Endothelial cell of umbilical vein (primary cell): ENCODE measurements around the gene GNAZ. TPM values are rescaled to one million over a fixed set of nuclear protein-coding genes. Genes with fewer than 3 reads are reported as not detected.

Experiments used
- BruUV-seq: library from RNA; stranded (reverse); fragments of 400-500 nt; replicated peaks from 2 replicates; lab custom pipeline; 2021; lab: Mats Ljungman, UMichigan
- CTCF ChIA-PET: fragments of 300-600, 350-600 bp; sonication (Branson Sonifier 250); formaldehyde crosslinking; loops from one replicate; lab custom pipeline; 2021; ENCODE audit warnings: antibody characterized with exemption, inconsistent platforms; lab: Charles Lee
- POLR2A ChIA-PET: fragments of 300-600, 350-600 bp; sonication (Branson Sonifier 250); formaldehyde crosslinking; loops from one replicate; lab custom pipeline; 2021; ENCODE audit warnings: antibody characterized with exemption, inconsistent platforms; lab: Charles Lee
- DNase-seq: peaks from one replicate; pipeline ENCODE4 v3.0.0-alpha.2; 2011; ENCODE audit warnings: low read depth, low spot score
- FAIRE-seq: peaks from 2 replicates; lab custom pipeline; 2011; peaks lifted over from hg19 to GRCh38; lab: Jason Lieb, UNC
- H2AFZ ChIP-seq: 2 replicates; pipeline ENCODE4 v1.6.0; 2012; ENCODE audit warnings: low read depth, low read length, control low read depth, inconsistent platforms
- H3K27ac ChIP-seq: 2 replicates; pipeline ENCODE4 v1.5.1; 2011; ENCODE audit warnings: low read depth, mild to moderate bottlenecking, control low read depth, low read length, moderate library complexity; ENCODE audit not compliant: insufficient read depth
- H3K27me3 ChIP-seq, 2 experiments: 2 replicates each; pipeline versions ENCODE4 v1.6.0 to v1.6.1; 2011; ENCODE audit warnings: low read length in 2 of 2, mixed read lengths in 1 of 2; ENCODE audit not compliant: control insufficient read depth in 2 of 2, insufficient read depth in 2 of 2
- H3K36me3 ChIP-seq, 2 experiments: 2 replicates in 1 of 2; 3 replicates in 1 of 2; pipeline ENCODE4 v1.5.1; 2011; ENCODE audit warnings: low read length in 2 of 2, mild to moderate bottlenecking in 1 of 2, moderate library complexity in 1 of 2; ENCODE audit not compliant: control insufficient read depth in 2 of 2, insufficient read depth in 2 of 2; ENCODE audit errors: extremely low read depth in 1 of 2
- H3K4me1 ChIP-seq: 3 replicates; pipeline ENCODE4 v1.5.1; 2011; ENCODE audit warnings: mild to moderate bottlenecking, low read length; ENCODE audit not compliant: control insufficient read depth, insufficient read depth; ENCODE audit errors: extremely low read depth
- H3K4me2 ChIP-seq: 2 replicates; pipeline ENCODE4 v1.6.1; 2011; ENCODE audit warnings: low read length, control low read depth, mixed read lengths; ENCODE audit not compliant: insufficient read depth
- H3K4me3 ChIP-seq, 3 experiments: fragments of 200-600 bp in 1 of 3; sonication (generic), shearing (Covaris generic) in 1 of 3; replicated peaks in 1 of 3; 2 replicates each; pipeline ENCODE4 v1.5.1; 2011 to 2016; ENCODE audit warnings: control low read depth in 3 of 3, low read length in 3 of 3, mild to moderate bottlenecking in 2 of 3, inconsistent platforms in 1 of 3, low read depth in 1 of 3, moderate library complexity in 1 of 3; ENCODE audit not compliant: insufficient read depth in 1 of 3
- H3K79me2 ChIP-seq: 2 replicates; pipeline ENCODE4 v1.6.0; 2012; ENCODE audit warnings: low read length, inconsistent platforms; ENCODE audit not compliant: control insufficient read depth, insufficient read depth
- H3K9ac ChIP-seq: replicated peaks from 2 replicates; pipeline ENCODE3; 2011; ENCODE audit warnings: low read length, control low read depth; ENCODE audit not compliant: insufficient read depth; ENCODE audit errors: extremely low read depth
- H3K9me1 ChIP-seq: replicated peaks from 3 replicates; pipeline ENCODE4 v1.6.0; 2011; ENCODE audit warnings: mild to moderate bottlenecking, low read length; ENCODE audit not compliant: control insufficient read depth, insufficient read depth; ENCODE audit errors: extremely low read depth
- H3K9me3 ChIP-seq: replicated peaks from 2 replicates; pipeline ENCODE4 v1.5.1; 2012; ENCODE audit warnings: low read length, inconsistent platforms; ENCODE audit not compliant: control insufficient read depth, insufficient read depth
- H4K20me1 ChIP-seq: replicated peaks from 2 replicates; pipeline ENCODE3; 2011; ENCODE audit warnings: mild to moderate bottlenecking, low read length; ENCODE audit not compliant: control insufficient read depth, insufficient read depth; ENCODE audit errors: extremely low read depth
- CTCF ChIP-seq, 2 donors: IDR thresholded peaks; 1 replicate in 1 of 2; 2 replicates in 1 of 2; pipeline ENCODE4 v1.5.1; 2011; ENCODE audit warnings: low read length in 2 of 2, mild to moderate bottlenecking in 2 of 2, moderate library complexity in 2 of 2, control low read depth in 1 of 2, inconsistent platforms in 1 of 2, low read depth in 1 of 2; ENCODE audit not compliant: insufficient read depth in 1 of 2; ENCODE audit errors: extremely low read depth in 1 of 2
- EZH2 ChIP-seq: IDR thresholded peaks from 2 replicates; pipeline ENCODE4 v1.6.1; 2012; ENCODE audit warnings: borderline replicate concordance, low read depth, mild to moderate bottlenecking, moderate library complexity, low read length, inconsistent platforms; ENCODE audit not compliant: severe bottlenecking
- FOS ChIP-seq: IDR thresholded peaks from 2 replicates; pipeline ENCODE4 v1.6.1; 2011; ENCODE audit warnings: mild to moderate bottlenecking, low read length, moderate library complexity, borderline replicate concordance; ENCODE audit not compliant: insufficient read depth
- GATA2 ChIP-seq: IDR thresholded peaks from 2 replicates; pipeline ENCODE4 v1.7.0; 2011; ENCODE audit warnings: low read depth, mild to moderate bottlenecking, moderate library complexity, mixed read lengths, low read length; ENCODE audit not compliant: insufficient read length, insufficient read depth
- JUN ChIP-seq: IDR thresholded peaks from 2 replicates; pipeline ENCODE4 v1.6.1; 2011; ENCODE audit warnings: borderline replicate concordance, low read depth; ENCODE audit not compliant: insufficient read length, insufficient read depth
- MYC ChIP-seq: IDR thresholded peaks from one replicate; pipeline ENCODE4 v1.6.1; 2011; ENCODE audit warnings: mild to moderate bottlenecking, low read depth, low read length
- POLR2A ChIP-seq: IDR thresholded peaks from 2 replicates; pipeline ENCODE4 v1.6.1; 2012; ENCODE audit warnings: low read depth, mild to moderate bottlenecking, control low read depth, low read length
- POLR2AphosphoS5 ChIP-seq: IDR thresholded peaks from 2 replicates; pipeline ENCODE4 v1.6.1; 2012; ENCODE audit warnings: low read depth, mild to moderate bottlenecking, control low read depth, low read length, moderate library complexity; ENCODE audit not compliant: insufficient read depth
- dilution Hi-C: fragments of 300-500 bp; cut with MboI; formaldehyde crosslinking; loops from one replicate; pipeline ENCODE4 v1.15.0; 2019; ENCODE audit warnings: low sequenced_read_pairs; ENCODE audit not compliant: extremely low pct_ligation_motif_present
- intact Hi-C: fragments of 100-400 bp; cut with micrococcal nuclease; formaldehyde crosslinking; loops from one replicate; pipeline ENCODE4 v1.10.0; 2022
- polyA plus RNA-seq, 4 experiments: library from polyadenylated mRNA; depleted of rRNA in 3 of 4; stranded (reverse) in 3 of 4; unstranded in 1 of 4; fragments of >200 nt; gene quantifications; 2 replicates each; pipeline versions ENCODE4 v1.2.1 to v1.2.3, GENCODE V29; 2011 to 2012; ENCODE audit warnings: missing spikeins in 1 of 4
- total RNA-seq: library from RNA; stranded (reverse); gene quantifications from 2 replicates; pipeline ENCODE4 v1.2.3, GENCODE V29; 2021
- TF ChIP-seq, protein P1 (sequence below): IDR thresholded peaks from 2 replicates; pipeline ENCODE4 v1.6.1; 2011; ENCODE audit not compliant: insufficient read depth, insufficient read length

GNAZ gene
- total and polyA plus RNA-seq, 2 donors (not counting 3 experiments of a cell fraction or from before 2014, with no cell fraction given): 0.44 to 0.86 TPM

DNA sequence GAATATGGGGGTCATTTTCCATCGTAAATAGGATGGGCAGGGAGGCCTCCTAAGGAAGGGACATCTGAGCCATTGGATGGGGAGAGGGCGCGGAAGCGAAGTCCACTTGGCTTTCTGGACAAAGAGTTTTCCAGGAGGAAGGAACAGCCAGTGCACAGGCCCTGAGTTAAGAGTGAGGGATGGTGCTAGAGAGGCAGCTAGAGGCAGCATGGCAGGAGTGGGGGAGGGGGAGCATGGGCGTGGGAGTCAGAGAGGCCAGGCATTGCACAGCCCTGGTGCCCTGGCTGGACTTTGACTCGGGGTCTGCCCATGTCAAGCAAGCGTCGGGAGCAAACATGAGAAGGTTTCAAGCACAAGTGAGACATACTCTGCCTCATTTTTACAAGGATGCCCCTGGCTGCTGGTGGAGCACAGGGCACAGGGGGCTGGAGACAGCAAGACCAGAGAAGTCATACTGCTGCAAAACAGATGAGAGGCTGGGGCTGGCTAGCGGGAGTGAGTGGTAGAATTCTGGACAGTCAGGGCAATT, 9.0 kb downstream of the GNAZ start:
- CTCF ChIA-PET: no interaction called here

More for the DNA sequence above, 9.0 kb downstream of the GNAZ start:
- TF ChIP-seq, protein P1, sequence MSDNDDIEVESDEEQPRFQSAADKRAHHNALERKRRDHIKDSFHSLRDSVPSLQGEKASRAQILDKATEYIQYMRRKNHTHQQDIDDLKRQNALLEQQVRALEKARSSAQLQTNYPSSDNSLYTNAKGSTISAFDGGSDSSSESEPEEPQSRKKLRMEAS: no peak
- TF ChIP-seq FOS (no peak), EZH2 (no peak), POLR2AphosphoS5 (no peak), CTCF (IDR thresholded peaks at IDR 0.05; ENCODE audit: extremely low read depth in 1 of 2, insufficient read depth in 1 of 2, low read depth in 1 of 2, low read length in 2 of 2) (no peak), JUN (no peak), MYC (no peak), POLR2A (no peak), GATA2 (no peak)
- Histone ChIP-seq H3K9me3 (no peaks in the 10 kb centered on the region), H3K9me1 (no peaks in the 10 kb centered on the region), H4K20me1 (no peaks in the 10 kb centered on the region), H3K27ac (no peak overlapping the region), H3K4me1 (no peaks in the 10 kb centered on the region), H3K9ac (no peak overlapping the region), H3K27me3 (no peaks in the 10 kb centered on the region), H3K4me3 (no peak overlapping the region), H3K4me2 (no peak overlapping the region), H2AFZ (no peak overlapping the region), H3K79me2 (no peaks in the 10 kb centered on the region), H3K36me3 (no peaks in the 10 kb centered on the region)
- FAIRE-seq: no peak
- dilution Hi-C loops (no loop called here), intact Hi-C loops (no loop called here)
- no TSS peak for BruUV-seq
- DNase-seq: no peak
- POLR2A ChIA-PET: no interaction called here
